ENCODE results near the gene MFAP5.

DNA sequence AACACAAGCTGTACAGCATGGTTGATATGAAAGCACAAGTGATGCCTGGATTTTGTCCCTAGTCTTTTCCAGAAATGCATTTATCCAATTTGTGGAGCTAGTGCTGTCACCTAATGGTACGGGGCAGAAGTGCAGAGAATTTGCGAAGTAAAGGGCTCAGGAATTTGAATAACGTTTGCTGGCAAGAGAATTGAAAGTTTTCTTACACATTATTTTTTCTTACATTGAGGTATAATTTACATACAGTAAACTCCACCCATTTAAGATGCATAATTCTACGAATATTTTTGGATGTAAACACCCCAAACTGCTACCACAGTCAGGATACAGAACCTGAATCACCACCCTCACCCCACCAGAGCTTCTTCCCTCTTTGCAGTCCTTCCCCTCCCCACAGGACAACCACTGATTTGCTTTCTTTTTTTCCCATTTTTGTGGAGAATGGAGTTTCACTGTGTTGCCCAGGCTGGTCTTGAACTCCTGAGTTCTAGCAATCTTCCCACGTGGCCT is 53.5 kb downstream of the MFAP5 start:
- TF ChIP-seq, protein P1, sequence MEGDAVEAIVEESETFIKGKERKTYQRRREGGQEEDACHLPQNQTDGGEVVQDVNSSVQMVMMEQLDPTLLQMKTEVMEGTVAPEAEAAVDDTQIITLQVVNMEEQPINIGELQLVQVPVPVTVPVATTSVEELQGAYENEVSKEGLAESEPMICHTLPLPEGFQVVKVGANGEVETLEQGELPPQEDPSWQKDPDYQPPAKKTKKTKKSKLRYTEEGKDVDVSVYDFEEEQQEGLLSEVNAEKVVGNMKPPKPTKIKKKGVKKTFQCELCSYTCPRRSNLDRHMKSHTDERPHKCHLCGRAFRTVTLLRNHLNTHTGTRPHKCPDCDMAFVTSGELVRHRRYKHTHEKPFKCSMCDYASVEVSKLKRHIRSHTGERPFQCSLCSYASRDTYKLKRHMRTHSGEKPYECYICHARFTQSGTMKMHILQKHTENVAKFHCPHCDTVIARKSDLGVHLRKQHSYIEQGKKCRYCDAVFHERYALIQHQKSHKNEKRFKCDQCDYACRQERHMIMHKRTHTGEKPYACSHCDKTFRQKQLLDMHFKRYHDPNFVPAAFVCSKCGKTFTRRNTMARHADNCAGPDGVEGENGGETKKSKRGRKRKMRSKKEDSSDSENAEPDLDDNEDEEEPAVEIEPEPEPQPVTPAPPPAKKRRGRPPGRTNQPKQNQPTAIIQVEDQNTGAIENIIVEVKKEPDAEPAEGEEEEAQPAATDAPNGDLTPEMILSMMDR (IDR thresholded peaks at IDR 0.05; ENCODE audit: poor library complexity, severe bottlenecking), result peak; percentile 71
- TF ChIP-seq EZH2 (IDR thresholded peaks at IDR 0.05; ENCODE audit: borderline replicate concordance, insufficient read depth, low read length, poor library complexity, severe bottlenecking) (no peak), RAD21 (conservative IDR thresholded peaks at IDR 0.05) (peak; percentile 62), POLR2AphosphoS5 (IDR thresholded peaks at IDR 0.05) (no peak), TAF1 (IDR thresholded peaks at IDR 0.05; ENCODE audit: low read depth) (no peak), EP300 (conservative IDR thresholded peaks at IDR 0.05; ENCODE audit: poor library complexity, severe bottlenecking) (no peak)
- TF ChIP-seq, protein P2, sequence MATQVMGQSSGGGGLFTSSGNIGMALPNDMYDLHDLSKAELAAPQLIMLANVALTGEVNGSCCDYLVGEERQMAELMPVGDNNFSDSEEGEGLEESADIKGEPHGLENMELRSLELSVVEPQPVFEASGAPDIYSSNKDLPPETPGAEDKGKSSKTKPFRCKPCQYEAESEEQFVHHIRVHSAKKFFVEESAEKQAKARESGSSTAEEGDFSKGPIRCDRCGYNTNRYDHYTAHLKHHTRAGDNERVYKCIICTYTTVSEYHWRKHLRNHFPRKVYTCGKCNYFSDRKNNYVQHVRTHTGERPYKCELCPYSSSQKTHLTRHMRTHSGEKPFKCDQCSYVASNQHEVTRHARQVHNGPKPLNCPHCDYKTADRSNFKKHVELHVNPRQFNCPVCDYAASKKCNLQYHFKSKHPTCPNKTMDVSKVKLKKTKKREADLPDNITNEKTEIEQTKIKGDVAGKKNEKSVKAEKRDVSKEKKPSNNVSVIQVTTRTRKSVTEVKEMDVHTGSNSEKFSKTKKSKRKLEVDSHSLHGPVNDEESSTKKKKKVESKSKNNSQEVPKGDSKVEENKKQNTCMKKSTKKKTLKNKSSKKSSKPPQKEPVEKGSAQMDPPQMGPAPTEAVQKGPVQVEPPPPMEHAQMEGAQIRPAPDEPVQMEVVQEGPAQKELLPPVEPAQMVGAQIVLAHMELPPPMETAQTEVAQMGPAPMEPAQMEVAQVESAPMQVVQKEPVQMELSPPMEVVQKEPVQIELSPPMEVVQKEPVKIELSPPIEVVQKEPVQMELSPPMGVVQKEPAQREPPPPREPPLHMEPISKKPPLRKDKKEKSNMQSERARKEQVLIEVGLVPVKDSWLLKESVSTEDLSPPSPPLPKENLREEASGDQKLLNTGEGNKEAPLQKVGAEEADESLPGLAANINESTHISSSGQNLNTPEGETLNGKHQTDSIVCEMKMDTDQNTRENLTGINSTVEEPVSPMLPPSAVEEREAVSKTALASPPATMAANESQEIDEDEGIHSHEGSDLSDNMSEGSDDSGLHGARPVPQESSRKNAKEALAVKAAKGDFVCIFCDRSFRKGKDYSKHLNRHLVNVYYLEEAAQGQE (IDR thresholded peaks at IDR 0.05; ENCODE audit: borderline replicate concordance), result no peak

All from neural cell (in vitro differentiated cells).